Activated CD4-positive, alpha-beta T cell treated with anti-CD3 and anti-CD28 coated beads for 48 hours (primary cell): ENCODE measurements around the gene PRR19.

Experiments used
- DNase-seq: peaks from one replicate; pipeline ENCODE4 v3.0.0-alpha.2; 2020

The PRR19 gene

GRCh38 chr19:42353341-42354015 is 51.5 kb downstream of the PRR19 start:
- DNase-seq, result no peak

GRCh38 chr19:42355896-42356295 is 54.0 kb downstream of the PRR19 start:
- DNase-seq, result no peak

GRCh38 chr19:42356686-42357085 is 54.8 kb downstream of the PRR19 start:
- no peak for DNase-seq

GRCh38 chr19:42357290-42357689 is 55.4 kb downstream of the PRR19 start:
- DNase-seq, result no peak
